Measurements from ENCODE around the gene RPL19.
"Not testable (repeated sequence)": the region's sequence is repeated elsewhere in the genome, so short reads cannot be mapped to it uniquely, and the experiment has no call there.

Gene RPL19

DNA sequence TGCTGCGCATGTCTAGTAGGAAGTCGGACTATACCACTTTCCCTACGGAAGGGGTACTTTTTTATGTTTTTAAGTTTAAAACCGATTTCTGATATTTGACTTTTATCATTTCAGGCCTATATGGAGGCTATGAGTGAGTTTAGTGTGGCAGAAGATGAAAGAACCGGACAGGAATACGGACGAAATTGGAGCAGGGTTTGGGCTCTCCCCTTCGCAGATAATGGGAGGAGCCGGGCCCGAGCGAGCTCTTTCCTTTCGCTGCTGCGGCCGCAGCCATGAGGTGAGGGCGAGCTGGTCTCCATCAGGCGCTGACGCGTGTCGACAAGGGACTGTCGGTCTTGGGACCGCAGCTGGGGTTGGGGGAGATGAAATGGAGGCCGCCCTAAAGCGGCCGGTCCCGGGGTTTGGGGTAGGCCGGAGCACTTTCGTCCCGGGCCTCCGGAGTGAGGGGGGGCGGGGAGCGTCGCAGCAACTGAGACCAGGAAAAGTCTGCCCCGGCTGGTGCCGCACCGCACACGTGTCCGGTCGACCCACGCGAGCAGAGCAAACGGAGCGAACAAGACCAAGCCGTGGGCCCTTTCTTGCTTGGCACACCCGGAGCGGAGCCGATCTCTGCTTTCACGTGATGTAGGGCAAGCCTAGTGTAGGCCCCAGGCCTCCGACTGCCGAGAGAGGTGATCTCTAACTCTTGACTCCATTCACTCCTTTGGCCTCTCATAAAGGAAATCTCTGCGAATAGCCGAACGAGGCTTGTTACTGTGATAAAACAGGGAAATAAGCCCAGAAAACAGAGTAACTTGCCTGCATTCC lies at the start of gene RPL19:
TSS of gene RPL19 (plus strand) at position 214 of the 810 bp plus-strand sequence. CDS start at position 276, 62 bp downstream.
- peak; percentile 59 for DNase-seq (ENCODE audit: low read depth)

DNA sequence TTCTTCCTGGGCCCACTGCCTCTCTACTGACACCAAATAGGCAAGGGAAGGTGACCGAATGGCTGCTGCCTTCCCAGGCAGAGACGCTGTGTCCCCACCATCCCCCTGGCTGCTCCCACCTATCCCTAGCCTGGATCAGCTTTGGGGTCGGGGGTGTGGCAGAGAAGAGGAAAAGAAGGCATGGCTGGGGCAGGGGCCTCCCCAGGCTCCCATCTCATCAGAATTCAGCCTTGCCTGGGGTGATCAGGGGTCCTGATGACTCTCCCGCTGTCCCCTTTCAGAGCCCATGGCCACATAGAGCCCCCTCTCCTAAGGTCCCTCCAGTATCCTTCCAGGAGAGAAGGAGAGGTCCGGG lies 49.3 kb upstream of the RPL19 start:
- DNase-seq (ENCODE audit: low read depth) = no peak

- DNase-seq (ENCODE audit: low read depth) = no peak
Measured at GRCh38 chr17:39151150-39151942, 48.7 kb upstream of the RPL19 start, which contains the start of gene PLXDC1. Gene PLXDC1, minus strand, starts transcription at chr17:39151637. Its CDS starts 200 bp downstream, at chr17:39151437.

GRCh38 chr17:39151943-39152818 lies 47.9 kb upstream of the RPL19 start:
- no peak for DNase-seq (ENCODE audit: low read depth)

DNA sequence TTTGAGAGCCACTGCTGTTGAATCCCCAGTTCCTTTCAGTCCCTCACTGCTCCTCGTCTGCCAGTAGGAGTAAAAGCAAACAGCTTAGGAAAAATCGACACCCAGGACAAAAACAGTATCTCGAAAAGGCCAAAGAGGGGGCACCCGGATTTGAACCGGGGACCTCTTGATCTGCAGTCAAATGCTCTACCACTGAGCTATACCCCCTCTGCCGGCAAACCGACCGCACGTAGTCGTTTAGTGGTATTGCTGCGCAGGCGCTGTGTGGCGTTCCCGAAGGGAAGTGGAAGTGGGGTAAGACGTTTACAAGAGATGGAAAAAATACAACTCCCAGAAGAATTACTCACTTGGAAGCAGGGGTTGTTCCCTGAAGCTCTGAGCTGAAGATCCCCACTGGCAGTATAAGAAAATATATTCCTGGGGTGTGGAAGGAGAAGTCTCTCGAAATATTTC lies 46.5 kb upstream of the RPL19 start:
- DNase-seq (ENCODE audit: low read depth) = peak; percentile 92

- no peak for DNase-seq (ENCODE audit: low read depth)
Measured at GRCh38 chr17:39155654-39156053, 44.4 kb upstream of the RPL19 start.

- no peak for DNase-seq (ENCODE audit: low read depth)
Measured at GRCh38 chr17:39156491-39156890, 43.6 kb upstream of the RPL19 start.

- no peak for DNase-seq (ENCODE audit: low read depth)
Measured at GRCh38 chr17:39158623-39159022, 41.5 kb upstream of the RPL19 start.

- DNase-seq (ENCODE audit: low read depth) = no peak
Measured at GRCh38 chr17:39161962-39162361, 38.1 kb upstream of the RPL19 start.

GRCh38 chr17:39164675-39165143 lies 35.4 kb upstream of the RPL19 start:
- peak; percentile 59 for DNase-seq (ENCODE audit: low read depth)

GRCh38 chr17:39165178-39165840 lies 34.8 kb upstream of the RPL19 start:
- DNase-seq (ENCODE audit: low read depth) = no peak

- DNase-seq (ENCODE audit: low read depth) = no peak
Measured at GRCh38 chr17:39165841-39166349, 34.2 kb upstream of the RPL19 start, which contains the start of gene ARL5C. Gene ARL5C, minus strand, starts transcription at chr17:39166161. Its CDS starts 401 bp downstream, at chr17:39165760.

- no peak for DNase-seq (ENCODE audit: low read depth)
Measured at GRCh38 chr17:39166437-39167335, 33.4 kb upstream of the RPL19 start.

GRCh38 chr17:39167476-39167875 lies 32.6 kb upstream of the RPL19 start:
- DNase-seq (ENCODE audit: low read depth) = no peak

GRCh38 chr17:39168503-39168902 lies 31.6 kb upstream of the RPL19 start:
- not testable (repeated sequence) for DNase-seq (ENCODE audit: low read depth)

- DNase-seq (ENCODE audit: low read depth) = no peak
Measured at GRCh38 chr17:39169101-39169500, 31.0 kb upstream of the RPL19 start.

DNA sequence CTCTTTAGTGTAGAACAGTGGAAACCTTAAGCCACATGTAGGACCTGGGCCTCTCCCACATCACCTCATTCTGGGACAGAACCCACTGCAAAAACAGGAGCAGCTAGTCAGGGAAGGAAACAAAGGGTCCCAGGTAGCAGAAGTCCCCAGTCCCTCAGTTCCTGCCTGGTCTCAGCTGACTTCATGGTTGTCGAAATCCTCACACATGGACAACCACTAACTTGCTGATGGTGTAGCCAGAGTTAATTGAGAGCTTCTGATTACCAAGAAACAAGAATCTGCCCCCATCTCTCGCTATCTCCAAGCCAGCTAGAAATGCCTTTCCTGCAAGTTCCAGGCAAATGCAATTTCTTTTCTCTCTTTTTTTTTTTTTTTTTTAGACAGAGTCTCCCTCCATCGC lies 30.6 kb upstream of the RPL19 start:
- DNase-seq (ENCODE audit: low read depth) = no peak

- DNase-seq (ENCODE audit: low read depth) = no peak
Measured at GRCh38 chr17:39170109-39170508, 30.0 kb upstream of the RPL19 start.

GRCh38 chr17:39170558-39170957 lies 29.5 kb upstream of the RPL19 start:
- no peak for DNase-seq (ENCODE audit: low read depth)

DNA sequence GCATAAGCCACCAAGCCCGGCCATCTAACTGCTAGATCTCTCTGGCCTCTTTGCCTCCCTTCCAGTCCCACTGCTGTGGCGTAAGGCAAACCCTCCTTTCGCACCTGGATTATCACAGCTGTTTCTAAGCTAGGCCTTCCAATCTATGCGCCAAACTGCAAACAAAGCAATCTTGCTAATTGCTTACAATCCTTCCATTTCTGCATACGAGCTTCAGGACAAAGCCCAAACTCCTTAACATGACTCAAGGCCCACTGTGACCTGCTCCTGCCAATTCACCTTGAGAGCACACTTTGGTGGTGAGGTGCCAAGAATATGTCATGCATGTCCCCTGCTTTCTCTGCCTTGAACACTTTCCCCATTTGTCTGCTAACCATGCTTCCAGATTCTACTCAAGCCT lies 28.1 kb upstream of the RPL19 start:
- no peak for DNase-seq (ENCODE audit: low read depth)

Data from stimulated activated CD8-positive, alpha-beta memory T cell treated with anti-CD3 and anti-CD28 coated beads, Interleukin-15, amount 100 ng/mL, for 1 hour (primary cell).